GM12878 (cell line): ENCODE results near the gene GMNN. TPM values are rescaled to one million over a fixed set of nuclear protein-coding genes. Genes with fewer than 3 reads are reported as not detected.

Experiments
- BHLHE40 ChIP-seq, 2 experiments: fragments of 450-650 bp in 1 of 2; IDR thresholded peaks; 2 replicates each; pipeline ENCODE4 v1.6.1; 2011 to 2017; ENCODE audit warnings: low read depth in 2 of 2, borderline replicate concordance in 1 of 2, improper control_type of control experiment in 1 of 2, low read length in 1 of 2, mild to moderate bottlenecking in 1 of 2
- IKZF1 ChIP-seq: fragments of 450-650 bp; conservative IDR thresholded peaks from 2 replicates; pipeline ENCODE4 v1.6.1; 2017; ENCODE audit warnings: antibody characterized with exemption, mild to moderate bottlenecking
- IKZF2 ChIP-seq, 2 experiments: fragments of 450-650 bp; IDR thresholded peaks; 2 replicates each; pipeline ENCODE4 v1.6.1; 2017; ENCODE audit warnings: mild to moderate bottlenecking in 2 of 2, moderate library complexity in 2 of 2
- JUND ChIP-seq: IDR thresholded peaks from 2 replicates; pipeline ENCODE4 v1.6.1; 2012; ENCODE audit warnings: low read depth, mild to moderate bottlenecking, low read length, improper control_type of control experiment, moderate library complexity
- MTA2 ChIP-seq: fragments of 450-650 bp; IDR thresholded peaks from 2 replicates; pipeline ENCODE4 v1.6.1; 2016; ENCODE audit warnings: low read depth, mild to moderate bottlenecking, moderate library complexity
- MXI1 ChIP-seq: fragments of 150-350 bp; IDR thresholded peaks from 2 replicates; pipeline ENCODE4 v1.6.1; 2011; ENCODE audit warnings: low read depth, mild to moderate bottlenecking, inconsistent platforms, low read length, improper control_type of control experiment
- POU2F2 ChIP-seq: IDR thresholded peaks from 3 replicates; pipeline ENCODE4 v1.6.1; 2011; ENCODE audit warnings: low read depth, mild to moderate bottlenecking, low read length, borderline replicate concordance
- RAD51 ChIP-seq: fragments of 450-650 bp; IDR thresholded peaks from 2 replicates; pipeline ENCODE4 v1.6.1; 2016; ENCODE audit warnings: moderate library complexity, mild to moderate bottlenecking, inconsistent platforms
- RCOR1 ChIP-seq: conservative IDR thresholded peaks from 2 replicates; pipeline ENCODE4 v1.6.1; 2012; ENCODE audit warnings: low read depth, low read length, improper control_type of control experiment
- SIX5 ChIP-seq: IDR thresholded peaks from 2 replicates; pipeline ENCODE4 v1.6.1; 2011; ENCODE audit warnings: mild to moderate bottlenecking, low read depth, low read length, moderate library complexity; ENCODE audit not compliant: severe bottlenecking
- polyA plus RNA-seq, 11 experiments: library from polyadenylated mRNA; depleted of rRNA in 4 of 11; unstranded in 6 of 11; stranded (reverse) in 5 of 11; fragments of >200 nt; fragmentation: Nextera tagmentation in 4 of 11; fragmentation: Illumina TruSeq in 1 of 11; extraction: Ambion mirVana in 4 of 11; extraction: Trizol in 1 of 11; gene quantifications; 1 replicate in 1 of 11; 2 replicates in 10 of 11; pipeline versions ENCODE4 v1.2.1 to v1.2.3, GENCODE V29; 2011 to 2016; ENCODE audit warnings: inconsistent platforms in 2 of 11, missing spikeins in 2 of 11, low read depth in 1 of 11
- total RNA-seq, 4 experiments: library from RNA; depleted of rRNA in 3 of 4; stranded (reverse); fragments of >200 nt in 3 of 4; fragmentation: Illumina TruSeq in 1 of 4; extraction: Trizol in 1 of 4; gene quantifications; 2 replicates each; pipeline versions ENCODE4 v1.2.1 to v1.2.3, GENCODE V29; 2013 to 2021
- TF ChIP-seq, protein P1 (sequence below): IDR thresholded peaks from 2 replicates; pipeline ENCODE4 v1.6.1; 2011; ENCODE audit warnings: low read depth, low read length, improper control_type of control experiment, borderline replicate concordance
- TF ChIP-seq, protein P2 (sequence below): IDR thresholded peaks from 2 replicates; pipeline ENCODE4 v1.6.1; 2011; ENCODE audit warnings: borderline replicate concordance, low read depth, mild to moderate bottlenecking, moderate library complexity, mixed read lengths, low read length; ENCODE audit not compliant: insufficient read depth; ENCODE audit errors: extremely low read length
- TF ChIP-seq, protein P3 (sequence below): fragments of 450-650 bp; IDR thresholded peaks from 2 replicates; pipeline ENCODE4 v1.6.1; 2017; ENCODE audit warnings: mild to moderate bottlenecking, low read depth, inconsistent platforms; ENCODE audit not compliant: poor library complexity, severe bottlenecking
- TF ChIP-seq, protein P4 (sequence below), 3 experiments: IDR thresholded peaks in 2 of 3; conservative IDR thresholded peaks in 1 of 3; 2 replicates each; pipeline ENCODE4 v1.5.1; 2011; ENCODE audit warnings: low read depth in 3 of 3, low read length in 3 of 3, mild to moderate bottlenecking in 3 of 3, control low read depth in 2 of 3, moderate library complexity in 2 of 3, inconsistent platforms in 1 of 3, mixed read lengths in 1 of 3; ENCODE audit not compliant: control insufficient read depth in 2 of 3, insufficient read depth in 1 of 3; ENCODE audit errors: extremely low read depth in 1 of 3
- TF ChIP-seq, protein P5 (sequence below): fragments of 450-650 bp; IDR thresholded peaks from 2 replicates; pipeline ENCODE4 v1.6.1; 2017; ENCODE audit warnings: mild to moderate bottlenecking, moderate library complexity
- TF ChIP-seq, protein P6 (sequence below): fragments of 450-650 bp; formaldehyde crosslinking; IDR thresholded peaks from 2 replicates; pipeline ENCODE4 v1.4.0; 2022; ENCODE audit warnings: mild to moderate bottlenecking, moderate library complexity

Gene GMNN
- total and polyA plus RNA-seq, 10 of the 15 experiments (the other 5 are each of a cell fraction or from before 2014, with no cell fraction given), result 51.9 to 153 (median 105) TPM

DNA sequence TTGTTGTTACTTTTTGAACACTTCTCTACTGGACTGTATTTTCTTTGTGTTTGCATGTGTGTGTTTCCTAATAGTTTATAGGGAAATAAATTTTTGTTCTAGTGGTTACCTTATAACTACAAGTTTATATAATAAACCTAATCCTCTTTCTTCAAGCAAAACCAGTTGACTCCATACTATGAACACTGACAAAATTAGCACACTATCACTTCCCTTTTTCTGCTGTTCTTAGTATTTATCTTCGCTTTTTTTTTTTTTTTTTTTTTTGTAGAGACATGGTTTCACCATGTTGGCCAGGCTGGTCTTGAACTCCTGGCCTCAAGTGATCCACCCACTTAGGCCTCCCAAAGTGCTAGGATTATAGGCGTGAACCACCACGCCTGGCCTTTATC lies 30.8 kb upstream of the GMNN start (continued):
- TF ChIP-seq, protein P1, sequence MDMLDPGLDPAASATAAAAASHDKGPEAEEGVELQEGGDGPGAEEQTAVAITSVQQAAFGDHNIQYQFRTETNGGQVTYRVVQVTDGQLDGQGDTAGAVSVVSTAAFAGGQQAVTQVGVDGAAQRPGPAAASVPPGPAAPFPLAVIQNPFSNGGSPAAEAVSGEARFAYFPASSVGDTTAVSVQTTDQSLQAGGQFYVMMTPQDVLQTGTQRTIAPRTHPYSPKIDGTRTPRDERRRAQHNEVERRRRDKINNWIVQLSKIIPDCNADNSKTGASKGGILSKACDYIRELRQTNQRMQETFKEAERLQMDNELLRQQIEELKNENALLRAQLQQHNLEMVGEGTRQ, result no peak
- TF ChIP-seq BHLHE40 (IDR thresholded peaks at IDR 0.05; ENCODE audit: borderline replicate concordance in 1 of 2, low read depth in 2 of 2, low read length in 1 of 2) (no peak), RCOR1 (no peak), MTA2 (peak; percentile 43; the same call in 1 of the 2 replicates), IKZF1 (no peak), RAD51 (no peak), SIX5 (no peak), POU2F2 (no peak), IKZF2 (IDR thresholded peaks at IDR 0.05) (no peak), MXI1 (no peak), JUND (no peak)
- TF ChIP-seq, protein P2, sequence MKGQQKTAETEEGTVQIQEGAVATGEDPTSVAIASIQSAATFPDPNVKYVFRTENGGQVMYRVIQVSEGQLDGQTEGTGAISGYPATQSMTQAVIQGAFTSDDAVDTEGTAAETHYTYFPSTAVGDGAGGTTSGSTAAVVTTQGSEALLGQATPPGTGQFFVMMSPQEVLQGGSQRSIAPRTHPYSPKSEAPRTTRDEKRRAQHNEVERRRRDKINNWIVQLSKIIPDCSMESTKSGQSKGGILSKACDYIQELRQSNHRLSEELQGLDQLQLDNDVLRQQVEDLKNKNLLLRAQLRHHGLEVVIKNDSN, result no peak
- TF ChIP-seq, protein P3, sequence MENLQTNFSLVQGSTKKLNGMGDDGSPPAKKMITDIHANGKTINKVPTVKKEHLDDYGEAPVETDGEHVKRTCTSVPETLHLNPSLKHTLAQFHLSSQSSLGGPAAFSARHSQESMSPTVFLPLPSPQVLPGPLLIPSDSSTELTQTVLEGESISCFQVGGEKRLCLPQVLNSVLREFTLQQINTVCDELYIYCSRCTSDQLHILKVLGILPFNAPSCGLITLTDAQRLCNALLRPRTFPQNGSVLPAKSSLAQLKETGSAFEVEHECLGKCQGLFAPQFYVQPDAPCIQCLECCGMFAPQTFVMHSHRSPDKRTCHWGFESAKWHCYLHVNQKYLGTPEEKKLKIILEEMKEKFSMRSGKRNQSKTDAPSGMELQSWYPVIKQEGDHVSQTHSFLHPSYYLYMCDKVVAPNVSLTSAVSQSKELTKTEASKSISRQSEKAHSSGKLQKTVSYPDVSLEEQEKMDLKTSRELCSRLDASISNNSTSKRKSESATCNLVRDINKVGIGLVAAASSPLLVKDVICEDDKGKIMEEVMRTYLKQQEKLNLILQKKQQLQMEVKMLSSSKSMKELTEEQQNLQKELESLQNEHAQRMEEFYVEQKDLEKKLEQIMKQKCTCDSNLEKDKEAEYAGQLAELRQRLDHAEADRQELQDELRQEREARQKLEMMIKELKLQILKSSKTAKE, result no peak
- TF ChIP-seq, protein P4, sequence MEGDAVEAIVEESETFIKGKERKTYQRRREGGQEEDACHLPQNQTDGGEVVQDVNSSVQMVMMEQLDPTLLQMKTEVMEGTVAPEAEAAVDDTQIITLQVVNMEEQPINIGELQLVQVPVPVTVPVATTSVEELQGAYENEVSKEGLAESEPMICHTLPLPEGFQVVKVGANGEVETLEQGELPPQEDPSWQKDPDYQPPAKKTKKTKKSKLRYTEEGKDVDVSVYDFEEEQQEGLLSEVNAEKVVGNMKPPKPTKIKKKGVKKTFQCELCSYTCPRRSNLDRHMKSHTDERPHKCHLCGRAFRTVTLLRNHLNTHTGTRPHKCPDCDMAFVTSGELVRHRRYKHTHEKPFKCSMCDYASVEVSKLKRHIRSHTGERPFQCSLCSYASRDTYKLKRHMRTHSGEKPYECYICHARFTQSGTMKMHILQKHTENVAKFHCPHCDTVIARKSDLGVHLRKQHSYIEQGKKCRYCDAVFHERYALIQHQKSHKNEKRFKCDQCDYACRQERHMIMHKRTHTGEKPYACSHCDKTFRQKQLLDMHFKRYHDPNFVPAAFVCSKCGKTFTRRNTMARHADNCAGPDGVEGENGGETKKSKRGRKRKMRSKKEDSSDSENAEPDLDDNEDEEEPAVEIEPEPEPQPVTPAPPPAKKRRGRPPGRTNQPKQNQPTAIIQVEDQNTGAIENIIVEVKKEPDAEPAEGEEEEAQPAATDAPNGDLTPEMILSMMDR (IDR thresholded peaks at IDR 0.05 in 2 of 3, conservative IDR thresholded peaks at IDR 0.05 in 1 of 3; ENCODE audit: control insufficient read depth in 2 of 3, extremely low read depth in 1 of 3, insufficient read depth in 1 of 3, low read depth in 3 of 3, low read length in 3 of 3), result no peak
- TF ChIP-seq, protein P5, sequence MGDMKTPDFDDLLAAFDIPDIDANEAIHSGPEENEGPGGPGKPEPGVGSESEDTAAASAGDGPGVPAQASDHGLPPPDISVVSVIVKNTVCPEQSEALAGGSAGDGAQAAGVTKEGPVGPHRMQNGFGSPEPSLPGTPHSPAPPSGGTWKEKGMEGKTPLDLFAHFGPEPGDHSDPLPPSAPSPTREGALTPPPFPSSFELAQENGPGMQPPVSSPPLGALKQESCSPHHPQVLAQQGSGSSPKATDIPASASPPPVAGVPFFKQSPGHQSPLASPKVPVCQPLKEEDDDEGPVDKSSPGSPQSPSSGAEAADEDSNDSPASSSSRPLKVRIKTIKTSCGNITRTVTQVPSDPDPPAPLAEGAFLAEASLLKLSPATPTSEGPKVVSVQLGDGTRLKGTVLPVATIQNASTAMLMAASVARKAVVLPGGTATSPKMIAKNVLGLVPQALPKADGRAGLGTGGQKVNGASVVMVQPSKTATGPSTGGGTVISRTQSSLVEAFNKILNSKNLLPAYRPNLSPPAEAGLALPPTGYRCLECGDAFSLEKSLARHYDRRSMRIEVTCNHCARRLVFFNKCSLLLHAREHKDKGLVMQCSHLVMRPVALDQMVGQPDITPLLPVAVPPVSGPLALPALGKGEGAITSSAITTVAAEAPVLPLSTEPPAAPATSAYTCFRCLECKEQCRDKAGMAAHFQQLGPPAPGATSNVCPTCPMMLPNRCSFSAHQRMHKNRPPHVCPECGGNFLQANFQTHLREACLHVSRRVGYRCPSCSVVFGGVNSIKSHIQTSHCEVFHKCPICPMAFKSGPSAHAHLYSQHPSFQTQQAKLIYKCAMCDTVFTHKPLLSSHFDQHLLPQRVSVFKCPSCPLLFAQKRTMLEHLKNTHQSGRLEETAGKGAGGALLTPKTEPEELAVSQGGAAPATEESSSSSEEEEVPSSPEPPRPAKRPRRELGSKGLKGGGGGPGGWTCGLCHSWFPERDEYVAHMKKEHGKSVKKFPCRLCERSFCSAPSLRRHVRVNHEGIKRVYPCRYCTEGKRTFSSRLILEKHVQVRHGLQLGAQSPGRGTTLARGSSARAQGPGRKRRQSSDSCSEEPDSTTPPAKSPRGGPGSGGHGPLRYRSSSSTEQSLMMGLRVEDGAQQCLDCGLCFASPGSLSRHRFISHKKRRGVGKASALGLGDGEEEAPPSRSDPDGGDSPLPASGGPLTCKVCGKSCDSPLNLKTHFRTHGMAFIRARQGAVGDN, result no peak
- TF ChIP-seq, protein P6, sequence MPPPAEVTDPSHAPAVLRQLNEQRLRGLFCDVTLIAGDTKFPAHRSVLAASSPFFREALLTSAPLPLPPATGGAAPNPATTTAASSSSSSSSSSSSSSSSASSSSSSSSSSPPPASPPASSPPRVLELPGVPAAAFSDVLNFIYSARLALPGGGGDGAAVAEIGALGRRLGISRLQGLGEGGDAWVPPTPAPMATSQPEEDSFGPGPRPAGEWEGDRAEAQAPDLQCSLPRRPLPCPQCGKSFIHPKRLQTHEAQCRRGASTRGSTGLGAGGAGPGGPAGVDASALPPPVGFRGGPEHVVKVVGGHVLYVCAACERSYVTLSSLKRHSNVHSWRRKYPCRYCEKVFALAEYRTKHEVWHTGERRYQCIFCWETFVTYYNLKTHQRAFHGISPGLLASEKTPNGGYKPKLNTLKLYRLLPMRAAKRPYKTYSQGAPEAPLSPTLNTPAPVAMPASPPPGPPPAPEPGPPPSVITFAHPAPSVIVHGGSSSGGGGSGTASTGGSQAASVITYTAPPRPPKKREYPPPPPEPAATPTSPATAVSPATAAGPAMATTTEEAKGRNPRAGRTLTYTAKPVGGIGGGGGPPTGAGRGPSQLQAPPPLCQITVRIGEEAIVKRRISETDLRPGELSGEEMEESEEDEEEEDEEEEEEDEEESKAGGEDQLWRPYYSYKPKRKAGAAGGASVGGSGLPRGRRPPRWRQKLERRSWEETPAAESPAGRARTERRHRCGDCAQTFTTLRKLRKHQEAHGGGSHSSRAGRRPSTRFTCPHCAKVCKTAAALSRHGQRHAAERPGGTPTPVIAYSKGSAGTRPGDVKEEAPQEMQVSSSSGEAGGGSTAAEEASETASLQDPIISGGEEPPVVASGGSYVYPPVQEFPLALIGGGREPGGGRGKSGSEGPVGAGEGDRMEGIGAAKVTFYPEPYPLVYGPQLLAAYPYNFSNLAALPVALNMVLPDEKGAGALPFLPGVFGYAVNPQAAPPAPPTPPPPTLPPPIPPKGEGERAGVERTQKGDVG (CRISPR knock-in tag), result no peak
